HEK293 (cell line): Measurements from ENCODE around the gene CLASP2.

Source experiments
- MEIS1 ChIP-seq: sonication (generic); formaldehyde crosslinking; IDR thresholded peaks from 2 replicates; pipeline ENCODE4 v1.8.1; 2022; ENCODE audit warnings: missing genetic modification reagents, mild to moderate bottlenecking, borderline replicate concordance
- OSR2 ChIP-seq: fragments of 450-650 bp; formaldehyde crosslinking; IDR thresholded peaks from 2 replicates; pipeline ENCODE4 v1.5.1; 2016; ENCODE audit warnings: missing biosample characterization, missing genetic modification characterization
- TF ChIP-seq, protein P1 (sequence below): fragments of 450-650 bp; formaldehyde crosslinking; IDR thresholded peaks from 2 replicates; pipeline ENCODE4 v1.5.1; 2016; ENCODE audit warnings: missing biosample characterization, missing genetic modification characterization

DNA sequence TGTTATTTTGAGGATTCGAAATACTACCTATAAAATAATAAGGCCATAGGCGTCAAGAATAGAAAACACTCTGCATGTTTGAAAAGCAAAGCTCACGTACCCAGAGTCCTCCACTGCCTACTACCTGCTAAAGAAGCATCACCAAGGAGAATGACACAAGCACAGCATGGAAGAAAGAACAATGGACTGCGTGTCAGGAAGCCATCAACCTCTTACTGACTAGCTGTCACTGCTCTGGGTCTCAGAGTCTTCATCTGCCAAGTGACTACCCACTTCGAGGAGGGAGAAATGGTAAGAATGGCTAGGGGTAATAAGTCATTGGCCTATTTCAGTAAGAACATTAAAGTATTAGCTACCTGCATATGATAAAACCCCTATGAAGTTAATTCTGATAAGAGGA, 49.4 kb downstream of the CLASP2 start:
- TF ChIP-seq MEIS1 (no peak), OSR2 (tag by site-specific recombination) (no peak)
- TF ChIP-seq, protein P1, sequence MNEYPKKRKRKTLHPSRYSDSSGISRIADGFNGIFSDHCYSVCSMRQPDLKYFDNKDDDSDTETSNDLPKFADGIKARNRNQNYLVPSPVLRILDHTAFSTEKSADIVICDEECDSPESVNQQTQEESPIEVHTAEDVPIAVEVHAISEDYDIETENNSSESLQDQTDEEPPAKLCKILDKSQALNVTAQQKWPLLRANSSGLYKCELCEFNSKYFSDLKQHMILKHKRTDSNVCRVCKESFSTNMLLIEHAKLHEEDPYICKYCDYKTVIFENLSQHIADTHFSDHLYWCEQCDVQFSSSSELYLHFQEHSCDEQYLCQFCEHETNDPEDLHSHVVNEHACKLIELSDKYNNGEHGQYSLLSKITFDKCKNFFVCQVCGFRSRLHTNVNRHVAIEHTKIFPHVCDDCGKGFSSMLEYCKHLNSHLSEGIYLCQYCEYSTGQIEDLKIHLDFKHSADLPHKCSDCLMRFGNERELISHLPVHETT (tag by site-specific recombination): no peak
